Skin epidermis (tissue), 12 donors: ENCODE results near the gene ZNF583.

ENCODE experiments used
- H3K27ac ChIP-seq, 21 experiments: fragments of 200-600 bp; sonication (generic) in 11 of 21; one replicate each; pipeline ENCODE4 v1.5.0; 2020; ENCODE audit warnings: mild to moderate bottlenecking in 3 of 21, inconsistent platforms in 2 of 21, moderate library complexity in 2 of 21
- H3K4me3 ChIP-seq, 7 experiments: fragments of 200-600 bp; sonication (generic) in 2 of 7; one replicate each; pipeline ENCODE4 v1.5.0; 2020; ENCODE audit warnings: inconsistent platforms in 2 of 7, mild to moderate bottlenecking in 2 of 7, moderate library complexity in 1 of 7

ZNF583 gene

DNA sequence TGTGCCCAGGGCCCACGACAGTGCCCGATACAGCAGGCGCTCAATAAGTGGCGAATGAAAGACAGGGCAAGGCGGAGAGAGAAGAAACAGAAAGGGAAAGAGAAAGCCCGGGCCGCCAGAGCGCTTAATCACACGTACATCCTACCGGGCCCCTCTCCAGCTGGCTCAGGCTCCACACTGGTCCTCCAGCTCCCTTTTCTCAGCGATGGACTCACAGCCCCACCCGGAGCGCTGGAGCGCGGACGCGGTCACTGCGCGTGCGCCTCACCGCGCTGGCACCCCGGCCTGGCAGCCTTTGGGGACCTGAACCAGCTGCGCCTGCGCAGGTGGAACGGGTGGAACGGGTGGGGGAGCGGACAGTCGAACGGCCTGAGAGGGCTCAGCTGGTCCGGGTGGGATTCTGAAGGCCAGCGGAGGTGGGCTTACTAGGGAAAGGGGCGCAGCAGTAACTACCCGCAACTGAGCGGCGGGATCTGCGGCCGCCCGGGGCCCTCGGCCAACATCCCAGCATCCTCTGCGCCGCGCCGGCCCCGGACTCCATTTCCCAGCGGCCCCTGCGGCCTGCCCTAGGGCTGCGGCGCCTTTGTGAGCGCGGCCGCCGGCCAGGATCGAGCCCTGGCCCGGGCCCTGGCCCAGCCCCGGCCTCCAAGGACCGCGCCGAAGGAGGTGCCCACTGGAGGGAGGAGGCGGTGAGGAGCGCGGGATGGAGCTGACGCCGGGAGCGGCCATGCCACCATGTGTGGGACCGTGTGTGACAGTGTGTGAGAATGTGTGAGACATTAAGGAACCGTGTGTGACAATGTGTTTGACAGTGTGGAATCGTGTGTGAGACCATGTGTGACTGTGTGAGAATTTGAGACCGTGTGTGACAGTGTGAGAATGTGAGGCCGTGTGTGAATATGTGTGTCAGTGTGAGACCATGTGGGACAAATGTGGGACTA is at the start of gene ZNF583:
Gene ZNF583, plus strand, starts transcription at position 569 of the 941 bp plus-strand sequence. CDS start 2,783 bp downstream, outside the sequence.
- peak within 1 kb of the TSS; percentile 47 to 83 (median 64) for H3K4me3 ChIP-seq
- H3K27ac ChIP-seq, result peak within 1 kb of the TSS; percentile 51 to 99 (median 94)

- H3K4me3 ChIP-seq, result no peak overlapping the region
These were observed 48.6 kb upstream of the ZNF583 start for GRCh38 chr19:56355517-56355916.

DNA sequence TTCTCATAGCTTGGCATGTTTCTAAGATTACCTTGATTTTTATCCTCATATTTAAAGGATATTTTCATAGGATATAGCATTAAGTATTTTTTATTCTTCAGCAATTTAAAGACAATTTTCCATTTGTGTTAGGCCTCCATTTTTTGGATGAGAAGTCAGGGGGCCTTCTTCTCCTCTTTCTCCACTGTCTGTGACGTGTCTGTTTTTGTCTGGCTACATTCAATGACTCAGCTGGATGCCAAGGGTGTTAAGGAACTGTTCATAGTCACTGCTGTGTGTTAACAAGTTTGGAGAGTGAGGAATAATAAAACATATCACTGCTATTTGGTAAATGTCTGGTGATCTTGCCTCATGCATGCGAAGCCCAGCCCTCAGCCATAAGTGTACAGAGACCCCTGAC is 47.2 kb upstream of the ZNF583 start:
- Histone ChIP-seq H3K27ac (no peak overlapping the region), H3K4me3 (no peak overlapping the region)

More at GRCh38 chr19:56355517-56355916, 48.6 kb upstream of the ZNF583 start:
- no peak overlapping the region for H3K27ac ChIP-seq

- Histone ChIP-seq H3K4me3 (no peak overlapping the region), H3K27ac (no peak overlapping the region)
These were observed 43.3 kb upstream of the ZNF583 start for GRCh38 chr19:56360841-56361240.

DNA sequence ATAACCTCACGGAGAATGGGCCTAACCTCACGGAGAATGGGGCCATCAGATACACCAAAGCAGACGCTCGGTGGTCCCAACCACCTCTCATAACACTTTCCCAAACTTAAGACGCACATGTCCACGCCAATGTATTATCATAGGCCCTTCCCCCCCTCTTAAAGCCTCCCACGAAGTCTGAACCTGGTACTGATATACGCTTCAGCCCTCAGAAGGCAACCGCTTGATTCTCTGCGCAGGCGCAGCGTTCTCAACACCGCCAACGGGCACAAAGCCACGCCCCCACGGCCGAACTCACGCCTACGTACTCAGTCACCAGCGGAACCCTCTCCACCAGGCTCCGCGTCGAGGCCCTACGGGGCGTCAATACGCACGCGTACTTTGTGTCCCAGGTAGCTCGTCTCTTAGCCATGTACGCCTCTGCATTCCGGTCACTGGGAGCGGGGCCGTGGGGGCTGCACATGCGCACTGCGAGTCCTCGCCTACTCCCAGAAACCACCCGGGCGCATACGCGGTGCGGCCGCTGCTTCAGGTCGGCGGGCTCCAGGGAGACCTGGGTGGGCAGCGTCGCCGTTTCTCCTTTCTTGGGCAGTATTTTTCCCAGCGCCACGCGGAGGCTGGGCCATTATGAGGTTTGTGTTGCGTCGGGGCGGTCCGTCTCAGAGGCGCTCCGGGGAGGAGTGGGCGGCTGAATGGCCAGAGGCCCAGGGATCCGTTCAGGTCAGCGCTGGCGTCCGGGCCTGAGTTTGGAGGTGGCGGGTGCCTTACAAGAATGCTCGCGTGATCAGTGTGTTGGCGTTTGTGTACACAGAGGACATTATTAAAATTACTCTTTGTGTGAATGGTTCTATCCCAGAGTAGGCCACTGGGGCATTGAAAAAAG is 36.1 kb upstream of the ZNF583 start:
- H3K27ac ChIP-seq, result peak overlapping the region; percentile 26 to 88 (median 68)
- H3K4me3 ChIP-seq, result peak overlapping the region; percentile 39 to 75 (median 52)

DNA sequence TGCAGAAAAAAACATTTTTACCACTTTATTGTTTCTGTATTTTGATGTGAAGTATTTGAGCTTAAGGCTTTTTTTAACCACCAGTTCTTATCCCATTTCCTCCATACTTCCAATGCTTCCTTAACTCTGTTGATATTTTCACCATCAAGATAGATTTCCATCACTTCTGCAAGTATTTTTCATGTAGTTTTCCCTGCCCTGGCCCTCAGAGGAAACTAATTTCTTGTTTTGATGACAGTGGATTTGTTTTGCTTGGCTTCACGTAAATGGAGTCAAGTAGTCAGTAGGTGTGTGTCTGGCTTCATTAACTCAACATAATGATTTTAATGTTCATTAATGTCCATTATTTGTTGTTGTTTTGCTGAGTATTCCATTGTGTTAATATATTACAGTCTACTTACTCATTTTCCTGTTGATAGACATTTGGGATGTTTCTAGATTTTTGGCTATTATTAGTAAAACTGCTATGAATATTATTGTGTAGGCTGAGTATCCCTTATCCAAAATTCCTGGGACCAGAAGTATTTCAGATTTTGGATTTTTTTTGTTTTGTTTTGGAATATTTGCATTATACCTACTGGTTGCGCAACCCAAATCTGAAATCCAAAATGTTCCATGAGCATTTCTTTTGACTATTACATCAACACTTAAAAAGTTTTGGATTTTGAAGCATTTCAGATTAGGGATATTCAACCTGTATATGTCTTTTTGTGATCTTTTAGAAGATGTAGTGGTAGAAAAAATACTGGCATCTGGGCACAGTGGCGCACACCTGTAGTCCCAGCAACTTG is 34.1 kb upstream of the ZNF583 start:
- no peak overlapping the region for H3K4me3 ChIP-seq

DNA sequence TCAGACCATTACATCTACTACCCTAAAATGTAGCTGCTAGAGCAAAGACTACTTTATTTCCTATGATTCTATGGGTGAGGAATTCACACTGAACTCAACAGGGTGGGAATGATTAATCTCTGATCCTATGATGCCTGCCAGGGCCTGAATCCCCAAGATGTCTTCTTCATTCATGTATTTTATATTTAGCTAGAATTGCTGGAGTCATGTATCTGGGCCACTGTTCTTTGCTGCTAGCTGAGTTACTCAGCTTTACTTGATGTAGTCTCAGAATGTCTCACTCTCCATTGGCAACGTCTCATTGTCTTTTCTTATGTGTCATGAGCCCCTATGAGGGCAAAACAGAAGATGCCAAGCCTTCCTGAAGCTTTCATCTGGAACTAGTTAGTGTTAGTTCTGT is 31.9 kb upstream of the ZNF583 start:
- H3K27ac ChIP-seq, result no peak overlapping the region
- no peak overlapping the region for H3K4me3 ChIP-seq

More for the DNA sequence above, 34.1 kb upstream of the ZNF583 start:
- no peak overlapping the region for H3K27ac ChIP-seq

DNA sequence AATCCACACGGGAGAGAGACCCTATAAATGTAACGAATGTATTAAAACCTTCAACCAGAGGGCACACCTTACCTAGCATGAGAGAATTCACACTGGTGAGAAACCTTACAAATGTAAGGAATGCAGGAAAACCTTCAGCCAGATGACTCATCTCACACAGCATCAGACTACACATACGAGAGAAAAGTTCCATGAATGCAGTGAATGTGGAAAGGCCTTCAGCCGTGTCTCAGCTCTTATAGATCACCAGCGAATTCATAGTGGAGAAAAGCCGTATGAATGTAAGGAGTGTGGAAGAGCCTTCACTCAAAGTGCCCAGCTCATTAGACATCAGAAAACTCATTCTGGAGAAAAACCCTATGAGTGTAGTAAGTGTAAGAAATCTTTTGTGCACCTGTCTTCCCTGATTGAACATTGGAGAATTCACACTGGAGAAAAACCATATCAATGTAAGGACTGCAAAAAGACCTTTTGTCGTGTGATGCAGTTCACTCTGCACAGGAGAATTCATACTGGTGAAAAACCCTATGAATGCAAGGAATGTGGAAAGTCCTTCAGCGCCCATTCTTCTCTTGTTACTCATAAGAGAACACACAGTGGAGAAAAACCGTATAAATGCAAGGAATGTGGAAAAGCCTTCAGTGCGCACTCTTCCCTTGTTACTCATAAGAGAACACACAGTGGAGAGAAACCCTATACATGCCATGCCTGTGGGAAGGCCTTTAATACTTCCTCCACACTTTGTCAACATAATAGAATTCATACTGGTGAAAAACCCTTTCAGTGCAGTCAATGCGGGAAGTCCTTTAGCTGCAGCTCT is 26.8 kb upstream of the ZNF583 start:
- Histone ChIP-seq H3K27ac (no peak overlapping the region), H3K4me3 (no peak overlapping the region)

DNA sequence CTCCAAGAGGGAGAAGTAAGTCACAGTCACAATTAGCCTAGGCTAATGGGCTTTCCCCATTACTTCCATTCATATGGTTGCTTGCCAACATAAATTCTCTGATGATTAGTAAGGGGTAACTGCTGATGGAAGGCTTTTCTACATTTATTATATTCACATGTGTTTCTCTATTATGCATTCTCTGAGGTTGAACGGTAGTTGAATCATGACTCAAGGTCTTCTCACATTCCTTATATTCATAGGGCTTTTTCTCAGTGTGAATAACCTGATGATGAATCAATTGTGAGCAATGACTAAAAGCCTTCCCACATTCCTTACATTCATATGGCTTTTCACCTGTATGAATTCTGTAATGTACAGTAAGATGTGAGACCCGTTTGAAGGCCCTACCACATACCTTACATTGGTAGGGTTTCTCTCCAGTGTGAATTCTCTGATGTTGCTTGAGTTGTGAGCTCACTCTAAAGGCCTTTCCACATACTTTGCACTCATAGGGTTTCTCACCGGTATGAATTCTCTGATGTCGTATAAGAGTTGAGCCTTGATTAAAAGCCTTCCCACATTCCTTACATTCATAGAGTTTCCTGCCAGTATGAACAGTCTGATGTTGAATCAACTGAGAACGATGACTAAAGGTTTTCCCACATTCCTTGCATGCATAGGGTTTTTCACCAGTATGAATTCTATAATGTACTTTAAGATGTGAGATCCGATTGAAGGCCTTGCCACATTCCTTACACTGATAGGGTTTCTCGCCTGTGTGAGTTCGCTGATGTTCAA is 20.1 kb upstream of the ZNF583 start:
- Histone ChIP-seq H3K27ac (no peak overlapping the region), H3K4me3 (no peak overlapping the region)

DNA sequence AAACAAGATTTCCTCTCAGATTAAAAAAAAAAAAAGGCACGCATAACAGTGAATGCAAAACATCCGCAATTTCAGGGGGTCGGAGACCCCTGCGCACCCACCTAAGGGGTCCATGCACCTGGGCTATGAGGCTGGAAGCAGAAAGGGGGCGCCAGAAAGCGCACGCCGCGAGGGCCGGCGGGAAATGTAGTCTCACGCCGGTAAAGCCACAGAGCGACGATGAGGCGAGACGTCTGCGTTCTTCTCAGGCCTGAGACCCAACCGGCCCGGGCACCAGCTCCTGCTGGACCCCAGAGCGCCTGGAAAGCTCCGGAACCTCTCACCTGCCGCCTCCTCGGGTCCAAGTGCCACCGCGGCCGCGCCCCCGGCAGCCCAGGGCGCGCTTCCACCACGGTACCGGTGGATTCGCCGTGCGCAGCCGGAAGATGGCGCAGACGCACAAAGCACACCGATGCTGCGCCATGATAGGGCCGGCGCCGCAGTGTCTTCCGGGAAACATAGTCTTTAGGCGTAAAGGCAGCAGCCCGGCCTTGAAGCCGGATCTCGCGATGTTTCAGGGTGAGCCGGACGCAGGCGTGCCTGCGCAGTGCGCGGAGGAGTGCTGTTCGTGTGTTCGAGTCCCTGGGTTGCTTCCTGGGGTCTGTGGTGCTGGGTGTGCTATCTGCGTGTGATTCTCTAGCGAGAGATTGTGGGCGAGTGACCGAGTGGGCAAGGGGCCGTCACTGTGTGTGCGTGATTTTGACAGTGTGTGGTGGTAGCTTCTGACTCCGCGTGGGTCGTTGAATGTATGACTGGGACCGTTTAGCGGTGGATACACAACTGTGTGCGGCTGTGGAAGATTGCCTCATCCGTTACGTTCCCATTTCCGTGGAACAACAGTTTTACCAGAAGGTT is 10.8 kb upstream of the ZNF583 start, which contains the start of gene ZNF582:
Gene ZNF582, minus strand, starts transcription at position 416 of the 894 bp plus-strand sequence. CDS start 1,782 bp downstream, outside the sequence.
- H3K27ac ChIP-seq, result peak within 1 kb of the TSS; percentile 80 to 98 (median 93)
- H3K4me3 ChIP-seq, result peak within 1 kb of the TSS; percentile 50 to 75 (median 56)

GRCh38 chr19:56398809-56399208 is 5.3 kb upstream of the ZNF583 start:
- no peak overlapping the region for H3K4me3 ChIP-seq
- H3K27ac ChIP-seq, result no peak overlapping the region

DNA sequence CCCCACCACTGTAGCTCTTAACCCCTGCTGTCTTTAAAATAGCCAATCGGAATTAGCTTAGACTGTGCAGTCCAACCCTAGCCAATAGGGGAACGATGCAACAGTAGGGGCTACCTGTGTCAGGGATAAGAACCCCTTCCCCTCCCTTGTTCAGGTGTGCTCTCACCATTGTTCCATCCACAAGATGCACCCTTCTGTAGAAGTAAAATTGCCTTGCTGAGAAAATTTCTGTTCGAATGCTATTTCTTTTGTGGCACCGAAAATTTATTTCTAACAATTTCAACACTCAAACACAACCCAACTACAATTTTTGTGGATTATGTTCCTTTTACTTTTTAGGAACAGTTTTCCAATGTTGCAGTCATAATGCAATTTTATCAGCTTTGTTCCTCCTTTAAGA is 3.6 kb upstream of the ZNF583 start:
- no peak overlapping the region for H3K27ac ChIP-seq
- no peak overlapping the region for H3K4me3 ChIP-seq

DNA sequence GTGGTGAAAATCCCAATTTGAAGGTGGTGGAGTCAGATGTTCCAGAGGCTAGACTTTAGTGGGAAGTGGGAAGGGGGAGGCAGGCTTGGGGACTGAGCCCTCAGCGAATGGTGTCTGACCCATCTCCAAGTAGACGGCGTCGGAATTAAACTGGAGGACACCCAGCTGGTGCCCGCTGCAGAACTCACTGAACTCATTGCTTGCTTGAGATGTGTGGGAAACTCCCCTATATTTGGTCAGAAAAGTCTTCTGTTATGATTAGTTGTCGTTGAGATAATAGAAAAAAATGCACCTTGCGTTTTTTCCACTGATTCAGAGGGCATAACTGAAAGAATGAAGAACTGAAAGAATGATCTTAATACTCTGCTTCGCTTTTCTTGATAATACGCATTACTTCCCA is 871 bp upstream of the ZNF583 start:
- Histone ChIP-seq H3K4me3 (peak overlapping the region; percentile 47 to 83 (median 64)), H3K27ac (peak overlapping the region in 20 of 21 experiments; percentile 51 to 99 (median 94))

DNA sequence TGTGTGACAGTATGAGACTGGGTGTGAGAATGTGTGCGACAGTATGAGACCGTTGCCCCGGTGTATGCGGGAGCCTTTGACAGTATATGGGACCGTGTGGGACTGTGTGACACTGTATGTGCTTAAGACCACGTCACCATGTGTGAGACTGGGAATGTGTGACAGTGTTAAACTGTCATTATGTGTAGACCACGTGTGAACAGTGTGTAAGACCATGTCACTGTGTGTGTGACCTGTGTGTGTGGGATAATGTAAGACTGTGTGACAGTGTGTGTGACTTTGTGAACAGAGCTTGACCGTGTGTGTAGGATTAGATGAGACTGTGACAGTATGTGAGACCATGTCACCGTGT is 549 bp downstream of the ZNF583 start:
- H3K27ac ChIP-seq, result peak overlapping the region in 17 of 21 experiments; percentile 79 to 99 (median 94)
- peak overlapping the region; percentile 47 to 83 (median 64) for H3K4me3 ChIP-seq

- no peak overlapping the region for H3K27ac ChIP-seq
- peak overlapping the region in 1 of 7 experiments; percentile 73 for H3K4me3 ChIP-seq
These were observed 930 bp downstream of the ZNF583 start for GRCh38 chr19:56405062-56405461.

DNA sequence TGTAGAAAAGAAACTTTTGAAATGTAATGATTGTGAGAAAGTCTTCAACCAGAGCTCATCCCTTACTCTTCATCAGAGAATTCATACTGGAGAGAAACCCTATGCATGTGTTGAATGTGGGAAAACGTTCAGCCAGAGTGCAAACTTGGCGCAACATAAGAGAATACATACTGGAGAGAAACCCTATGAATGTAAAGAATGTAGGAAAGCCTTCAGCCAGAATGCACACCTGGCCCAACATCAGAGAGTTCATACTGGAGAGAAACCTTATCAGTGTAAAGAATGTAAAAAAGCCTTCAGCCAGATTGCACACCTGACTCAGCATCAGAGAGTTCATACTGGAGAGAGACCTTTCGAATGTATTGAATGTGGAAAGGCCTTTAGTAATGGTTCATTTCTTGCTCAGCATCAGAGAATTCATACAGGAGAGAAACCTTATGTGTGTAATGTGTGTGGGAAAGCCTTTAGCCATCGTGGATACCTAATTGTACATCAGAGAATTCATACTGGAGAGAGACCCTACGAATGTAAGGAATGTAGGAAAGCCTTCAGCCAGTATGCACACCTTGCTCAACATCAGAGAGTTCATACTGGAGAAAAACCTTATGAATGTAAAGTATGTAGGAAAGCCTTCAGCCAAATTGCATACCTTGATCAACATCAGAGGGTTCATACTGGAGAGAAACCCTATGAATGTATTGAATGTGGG is 19.3 kb downstream of the ZNF583 start:
- H3K4me3 ChIP-seq, result no peak overlapping the region
- no peak overlapping the region for H3K27ac ChIP-seq
